GM12872 (cell line): ENCODE results near the gene TTC5.

ENCODE experiments used
- TF ChIP-seq, protein P1 (sequence below): IDR thresholded peaks from 3 replicates; pipeline ENCODE4 v1.5.1; 2011; ENCODE audit warnings: low read depth, mild to moderate bottlenecking, low read length, moderate library complexity; ENCODE audit not compliant: insufficient read depth

The TTC5 gene

DNA sequence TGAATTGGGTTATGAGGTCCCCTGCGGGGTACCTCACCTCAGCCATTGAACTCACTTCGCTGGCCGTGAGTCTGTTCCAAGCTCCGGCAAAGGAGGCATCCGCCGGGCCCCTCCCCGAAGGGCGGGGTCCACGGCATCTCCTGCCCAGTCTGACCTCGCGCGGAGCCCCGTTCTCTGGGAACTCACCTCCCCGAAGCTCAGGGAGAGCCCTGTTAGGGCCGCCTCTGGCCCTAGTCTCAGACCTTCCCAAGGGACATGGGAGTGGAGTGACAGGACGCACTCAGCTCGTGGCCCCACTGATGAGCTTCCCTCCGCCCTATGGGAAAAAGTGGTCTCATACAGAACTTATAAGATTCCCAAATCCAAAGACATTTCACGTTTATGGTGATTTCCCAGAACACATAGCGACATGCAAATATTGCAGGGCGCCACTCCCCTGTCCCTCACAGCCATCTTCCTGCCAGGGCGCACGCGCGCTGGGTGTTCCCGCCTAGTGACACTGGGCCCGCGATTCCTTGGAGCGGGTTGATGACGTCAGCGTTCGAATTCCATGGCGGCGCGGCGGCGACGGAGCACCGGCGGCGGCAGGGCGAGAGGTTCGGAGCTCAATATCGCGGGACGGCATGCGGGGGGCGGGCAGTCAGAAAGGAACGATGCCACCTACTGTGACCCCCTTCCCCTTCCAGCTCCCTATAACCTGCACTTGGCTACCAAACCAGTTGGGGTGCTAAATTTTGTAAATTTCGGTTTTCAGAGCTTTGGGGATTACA lies 37.5 kb upstream of the TTC5 start, which contains the start of gene PARP2:
Gene PARP2 (plus strand): TSS at position 544 of the 770 bp plus-strand sequence. CDS start 7 bp downstream, at position 551.
- TF ChIP-seq, protein P1, sequence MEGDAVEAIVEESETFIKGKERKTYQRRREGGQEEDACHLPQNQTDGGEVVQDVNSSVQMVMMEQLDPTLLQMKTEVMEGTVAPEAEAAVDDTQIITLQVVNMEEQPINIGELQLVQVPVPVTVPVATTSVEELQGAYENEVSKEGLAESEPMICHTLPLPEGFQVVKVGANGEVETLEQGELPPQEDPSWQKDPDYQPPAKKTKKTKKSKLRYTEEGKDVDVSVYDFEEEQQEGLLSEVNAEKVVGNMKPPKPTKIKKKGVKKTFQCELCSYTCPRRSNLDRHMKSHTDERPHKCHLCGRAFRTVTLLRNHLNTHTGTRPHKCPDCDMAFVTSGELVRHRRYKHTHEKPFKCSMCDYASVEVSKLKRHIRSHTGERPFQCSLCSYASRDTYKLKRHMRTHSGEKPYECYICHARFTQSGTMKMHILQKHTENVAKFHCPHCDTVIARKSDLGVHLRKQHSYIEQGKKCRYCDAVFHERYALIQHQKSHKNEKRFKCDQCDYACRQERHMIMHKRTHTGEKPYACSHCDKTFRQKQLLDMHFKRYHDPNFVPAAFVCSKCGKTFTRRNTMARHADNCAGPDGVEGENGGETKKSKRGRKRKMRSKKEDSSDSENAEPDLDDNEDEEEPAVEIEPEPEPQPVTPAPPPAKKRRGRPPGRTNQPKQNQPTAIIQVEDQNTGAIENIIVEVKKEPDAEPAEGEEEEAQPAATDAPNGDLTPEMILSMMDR, result no peak

DNA sequence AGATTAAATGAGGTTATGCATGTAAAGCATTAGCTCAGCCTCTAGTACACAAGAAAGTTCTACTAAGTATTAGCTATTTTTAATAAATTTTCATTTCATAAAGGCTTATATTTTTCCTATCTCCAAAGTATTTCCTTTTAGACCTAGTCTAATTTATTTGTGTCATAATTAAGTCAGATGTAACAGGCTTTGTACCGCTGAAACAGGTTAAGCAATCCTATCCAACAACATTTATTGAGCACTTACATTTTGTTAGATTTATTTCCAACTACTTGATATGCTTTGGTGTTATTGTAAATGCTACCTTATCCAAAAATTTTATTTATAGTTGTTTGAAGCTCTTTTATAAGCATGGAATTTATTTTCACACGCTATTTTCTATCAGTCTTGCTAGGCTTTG lies 35.9 kb upstream of the TTC5 start:
- TF ChIP-seq, protein P1, result no peak

DNA sequence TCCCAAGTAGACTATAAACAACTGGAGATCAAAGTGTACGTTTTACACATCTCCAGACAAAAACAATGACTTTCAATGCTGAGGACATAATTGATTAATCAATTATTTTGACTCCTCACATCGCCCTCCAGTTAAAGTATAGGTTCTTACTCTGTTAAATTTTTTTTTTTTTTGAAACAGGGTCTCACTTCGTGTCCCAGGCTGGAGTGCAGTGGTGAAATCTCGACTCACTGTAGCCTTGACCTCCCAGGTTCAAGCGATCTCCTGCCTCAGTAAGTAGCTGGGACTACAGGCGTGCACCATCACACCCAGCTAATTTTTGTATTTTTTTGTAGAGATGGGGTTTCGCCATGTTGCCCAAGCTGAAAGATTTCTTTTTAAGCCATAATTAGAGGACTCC lies 28.3 kb upstream of the TTC5 start:
- TF ChIP-seq, protein P1, result no peak

DNA sequence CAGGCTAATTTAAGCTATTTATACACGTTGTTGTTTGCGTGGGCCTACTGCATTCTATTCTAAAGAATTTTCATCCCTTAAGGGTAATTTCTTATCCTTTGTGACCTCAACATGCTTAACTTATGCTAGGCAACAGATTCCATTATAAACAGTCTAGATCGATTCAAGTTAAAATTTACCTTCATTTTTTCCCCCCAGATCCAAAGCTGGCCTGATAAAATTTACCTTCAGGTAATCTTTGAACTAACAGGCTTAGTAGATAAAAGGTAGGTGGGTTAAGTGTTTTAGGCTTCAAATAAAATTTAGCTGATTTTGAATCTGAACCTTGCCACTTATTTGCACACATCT lies 27.7 kb upstream of the TTC5 start:
- TF ChIP-seq, protein P1, result no peak

DNA sequence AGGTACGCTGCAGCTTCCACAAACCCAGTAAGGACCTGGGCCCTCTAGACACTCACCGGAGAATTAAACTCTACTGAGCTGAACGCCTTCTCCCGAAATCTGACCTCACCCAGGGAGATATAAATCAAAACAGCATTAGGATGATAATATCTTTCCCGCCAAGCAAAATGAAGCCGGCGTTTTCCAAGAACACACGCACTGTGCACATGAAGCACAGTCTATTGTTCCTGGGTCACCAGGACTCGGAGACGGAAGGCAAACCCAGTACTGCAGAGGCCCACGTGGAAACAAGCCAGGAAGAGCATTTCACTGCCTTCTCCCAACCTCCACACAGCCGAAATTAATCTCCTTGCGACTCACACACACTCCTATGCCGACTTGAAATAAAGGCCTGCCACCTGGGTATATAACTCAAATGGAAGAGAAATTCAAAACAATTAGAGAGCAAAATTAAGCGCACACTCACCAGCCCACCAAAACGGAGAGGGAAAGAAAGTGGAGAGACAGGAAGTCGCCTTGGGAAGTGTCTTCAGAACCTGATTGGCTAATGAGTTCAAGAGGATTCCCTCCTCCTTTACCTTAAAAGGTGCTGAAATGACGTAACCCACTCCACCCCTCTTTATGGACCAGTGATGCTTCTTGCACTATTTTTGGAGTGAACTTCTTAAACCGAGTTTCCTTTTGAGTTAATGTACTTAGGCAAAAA lies 27.2 kb upstream of the TTC5 start, which contains the start of gene CCNB1IP1:
Gene CCNB1IP1 (minus strand): TSS at position 492 of the 706 bp plus-strand sequence. CDS start 16,756 bp downstream, outside the sequence.
- TF ChIP-seq, protein P1, result no peak

DNA sequence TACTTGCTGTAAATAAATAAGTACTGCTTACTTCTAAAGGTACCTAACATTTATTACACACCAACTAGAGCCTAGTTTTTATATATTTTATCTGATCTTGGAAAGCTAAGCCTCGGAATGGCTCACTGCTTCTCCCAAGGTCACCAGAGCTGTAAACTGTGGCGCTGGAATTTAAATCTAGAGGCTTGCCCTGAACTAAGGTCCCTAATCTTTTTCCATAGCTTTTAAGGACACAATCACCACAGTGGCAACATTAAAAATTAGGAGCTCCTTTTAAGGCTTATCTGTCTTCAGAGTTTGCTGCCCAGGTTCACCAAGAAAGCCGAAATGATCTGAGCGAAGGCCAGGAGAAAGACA lies 26.7 kb upstream of the TTC5 start:
- TF ChIP-seq, protein P1, result no peak

DNA sequence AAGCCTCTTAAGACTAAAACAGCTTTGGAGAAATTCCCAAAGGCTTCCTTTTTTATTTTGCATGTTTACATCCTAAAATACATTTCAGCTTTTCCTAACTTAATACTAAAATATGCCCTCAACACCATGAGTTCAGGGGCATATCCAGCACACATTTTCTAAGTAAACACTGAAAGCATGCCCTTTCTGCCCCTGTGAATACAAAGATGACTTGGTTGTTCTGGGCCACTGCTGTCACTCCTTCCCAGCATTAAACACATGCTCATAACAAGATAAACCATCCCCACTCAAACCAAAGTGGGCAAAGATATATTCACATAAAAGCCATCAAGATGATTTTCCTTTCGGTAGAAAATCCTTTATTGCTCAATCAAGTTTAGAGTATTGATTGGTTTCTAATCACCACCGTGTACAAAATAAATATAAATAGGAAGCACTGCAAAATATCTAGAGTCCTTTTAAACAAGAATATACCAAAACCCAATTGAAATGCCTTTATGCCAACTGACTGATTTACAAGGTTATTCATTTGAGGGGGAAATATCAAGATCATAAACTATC lies 25.4 kb upstream of the TTC5 start:
- TF ChIP-seq, protein P1, result no peak
